Heart right ventricle (tissue), 16 donors: ENCODE results near the gene MYLK4. TPM values are rescaled to one million over a fixed set of nuclear protein-coding genes. Genes with fewer than 3 reads are reported as not detected.

Source experiments
- ATAC-seq, 8 donors: fragments of 200-7000 bp; cut with Tn5 transposase; one replicate each; pipeline ENCODE4 v1.9.1; 2020; ENCODE audit warnings: mild to moderate bottlenecking in 8 of 8, moderate library complexity in 8 of 8, moderate number of reproducible peaks in 1 of 8
- DNase-seq, 2 donors: peaks; one replicate each; pipeline ENCODE4 v3.0.0-alpha.2; 2020
- H3K27ac ChIP-seq, 10 donors: fragments of 200-600 bp; sonication (generic) in 2 of 10; one replicate each; pipeline versions ENCODE4 v1.5.0 to v1.8.0; 2020 to 2022; ENCODE audit warnings: mild to moderate bottlenecking in 3 of 10
- H3K27me3 ChIP-seq, 7 donors: fragments of 200-600 bp; one replicate each; pipeline ENCODE4 v1.8.0; 2021 to 2022; ENCODE audit warnings: mild to moderate bottlenecking in 2 of 7
- H3K36me3 ChIP-seq, 9 donors: fragments of 200-600 bp; sonication (generic) in 1 of 9; one replicate each; pipeline versions ENCODE4 v1.5.0 to v1.8.0; 2020 to 2022; ENCODE audit warnings: mild to moderate bottlenecking in 2 of 9
- H3K4me1 ChIP-seq, 9 donors: fragments of 200-600 bp; sonication (generic) in 1 of 9; one replicate each; pipeline versions ENCODE4 v1.5.0 to v1.8.0; 2020 to 2022; ENCODE audit warnings: mild to moderate bottlenecking in 4 of 9
- H3K4me3 ChIP-seq, 10 donors: fragments of 200-600 bp; sonication (generic) in 2 of 10; one replicate each; pipeline versions ENCODE4 v1.5.0 to v1.8.0; 2020 to 2022; ENCODE audit warnings: mild to moderate bottlenecking in 7 of 10, moderate library complexity in 2 of 10
- H3K9me3 ChIP-seq, 11 donors: fragments of 200-600 bp in 10 of 11; sonication (generic) in 2 of 11; one replicate each; pipeline versions ENCODE4 v1.5.0 to v1.8.0; 2013 to 2022; ENCODE audit warnings: mild to moderate bottlenecking in 2 of 11, control low read depth in 1 of 11, moderate library complexity in 1 of 11
- CTCF ChIP-seq, 9 donors: fragments of 200-600 bp; sonication (generic) in 2 of 9; IDR thresholded peaks; one replicate each; pipeline versions ENCODE4 v1.5.0 to v1.8.0; 2021 to 2022; ENCODE audit warnings: antibody characterized with exemption in 9 of 9, mild to moderate bottlenecking in 5 of 9, moderate library complexity in 1 of 9
- WGBS, 2 donors: extraction: QIAGEN DNeasy Blood & Tissue Kit; methylation state at CpG; one replicate each; pipeline ENCODE4 v1.1.7; 2013; ENCODE audit warnings: inconsistent platforms in 1 of 2; 5-methylcytosine and 5-hydroxymethylcytosine counted together
- intact Hi-C, 10 donors: fragments of 100-400 bp; cut with DNase I; formaldehyde crosslinking; loops; one replicate each; pipeline versions ENCODE4 v1.11.1 to v1.14.2; 2022
- polyA plus RNA-seq, 2 donors: library from polyadenylated mRNA; stranded (reverse); fragments of 200-250 nt; gene quantifications; one replicate each; pipeline ENCODE4 v1.2.3, GENCODE V29; 2013
- total RNA-seq, 10 donors: library from RNA; stranded (reverse); fragmentation: NEBNext Ultra II Directional in 3 of 10; extraction: Animal tissue kit (Norgen Biotek cat#: 25700) in 3 of 10; gene quantifications; one replicate each; pipeline versions ENCODE4 v1.2.1 to v1.2.4, GENCODE V29; 2021 to 2023
- donor health status: Arrhythmogenic right ventricular cardiomyopathy.
- donor health status: ischemic (EF 13 %, LVEDD 7.1; RV severe dilation, severe dysfunction).
- donor health status: healthy with polysubstance abuse.
- donor health status: DM: no; HTN: yes; CAD: no.
- donor health status: DM: no; HTN: no; CAD: no.
- donor health status: ischemic (EF 25% LVEDD 6.9; RV normal size, moderate dysfunction).
- donor health status: ischemic (EF 25% LVEDD 5.7; RV mildly dilated, moderate dysfunction).
- donor health status: healthy.
- donor health status: DM: yes; HTN: yes; CAD: no.
- donor health status: Ischemic cardiomyopathy.
- donor health status: ischemic (EF 35%, LVEDD 5.7; RV mildly dilated, moderate dysfunction).
- donor health status: nonischemic (EF 11% LVEDD 7.7; RV severe dilation, severe dysfunction).
- donor health status: DM: yes; HTN: yes; CAD: no.
- donor health status: PGD.
- donor health status: ischemic (EF 29% LVEDD 5.4; RV normal size, mild dysfunction).
- donor health status: nonischemic (EF 23%, LVEDD 6.1; RV moderate dilation, normal function).

The MYLK4 gene
- total and polyA plus RNA-seq, 12 donors, result 0.13 to 2.5 (median 0.92) TPM

- Histone ChIP-seq H3K27ac (no peak overlapping the region), H3K27me3 (no peaks in the 10 kb centered on the region), H3K36me3 (no peaks in the 10 kb centered on the region), H3K9me3 (peaks cover 0 to 20% (median 6%) of the 10 kb centered on the region in 11 donors), H3K4me1 (peaks cover 0 to 14% (median 0%) of the 10 kb centered on the region in 9 donors), H3K4me3 (no peak overlapping the region)
- no peak for TF ChIP-seq CTCF (IDR thresholded peaks at IDR 0.05)
- ATAC-seq, result no peak
- intact Hi-C loops, result no loop called here
- no peak for DNase-seq
Measured at GRCh38 chr6:2710412-2710811, 40.3 kb downstream of the MYLK4 start.

- H3K9me3 ChIP-seq, result peaks cover 0 to 20% (median 6%) of the 10 kb centered on the region in 11 donors
- TF ChIP-seq CTCF (IDR thresholded peaks at IDR 0.05), result no peak
- 84 to 90% methylated on average over 5 of the region's 5 CpGs for WGBS, 2 donors
- H3K4me1 ChIP-seq, result peaks cover 0 to 5% (median 0%) of the 10 kb centered on the region in 9 donors
- no peak for DNase-seq
- peak in 1 of 8 donors; percentile 69 for ATAC-seq
- no peaks in the 10 kb centered on the region for H3K36me3 ChIP-seq
- no peaks in the 10 kb centered on the region for H3K27me3 ChIP-seq
- intact Hi-C loops, result no loop called here
- H3K27ac ChIP-seq, result no peak overlapping the region
- no peak overlapping the region for H3K4me3 ChIP-seq
Measured at GRCh38 chr6:2708456-2708855, 42.3 kb downstream of the MYLK4 start.

- no peaks in the 10 kb centered on the region for H3K4me1 ChIP-seq
- WGBS, 2 donors, result 64 to 73% methylated on average over 7 of the region's 7 CpGs
- TF ChIP-seq CTCF (IDR thresholded peaks at IDR 0.05), result no peak
- no peak for DNase-seq
- intact Hi-C loops, result no loop called here
- no peak overlapping the region for H3K4me3 ChIP-seq
- H3K27ac ChIP-seq, result no peak overlapping the region
- no peaks in the 10 kb centered on the region for H3K36me3 ChIP-seq
- no peak for ATAC-seq
- H3K27me3 ChIP-seq, result no peaks in the 10 kb centered on the region
- H3K9me3 ChIP-seq, result peaks cover 0 to 18% (median 6%) of the 10 kb centered on the region in 11 donors
Measured at GRCh38 chr6:2706558-2706957, 44.2 kb downstream of the MYLK4 start.

- H3K27me3 ChIP-seq, result no peaks in the 10 kb centered on the region
- no peaks in the 10 kb centered on the region for H3K36me3 ChIP-seq
- 78 to 80% methylated on average over 2 of the region's 2 CpGs for WGBS, 2 donors
- H3K9me3 ChIP-seq, result peaks cover 0 to 5% (median 2%) of the 10 kb centered on the region in 11 donors
- H3K4me1 ChIP-seq, result no peaks in the 10 kb centered on the region
- H3K27ac ChIP-seq, result no peak overlapping the region
- DNase-seq (no peak), ATAC-seq (no peak)
- no peak overlapping the region for H3K4me3 ChIP-seq
- intact Hi-C loops, result no loop called here
- no peak for TF ChIP-seq CTCF (IDR thresholded peaks at IDR 0.05)
Measured at GRCh38 chr6:2705256-2705655, 45.5 kb downstream of the MYLK4 start.
